ENCODE measurements around the gene PVALEF. TPM values are rescaled to one million over a fixed set of nuclear protein-coding genes. Genes with fewer than 3 reads are reported as not detected.

PVALEF gene
- total RNA-seq, 4 donors from 2014 or later: not detected

- H3K4me3 ChIP-seq: no peak overlapping the region
- no peak for DNase-seq (ENCODE audit: low spot score in 2 of 2)
- WGBS: 89% methylated on average over 7 of the region's 7 CpGs
- H3K4me1 ChIP-seq: peaks cover 3% of the 10 kb centered on the region
- H3K9me3 ChIP-seq: no peaks in the 10 kb centered on the region
- H3K27ac ChIP-seq: no peak overlapping the region
- H3K36me3 ChIP-seq: no peaks in the 10 kb centered on the region
- no peaks in the 10 kb centered on the region for H3K27me3 ChIP-seq
- no peak for TF ChIP-seq POLR2A (IDR thresholded peaks at IDR 0.05)
- no peak for TF ChIP-seq CTCF (IDR thresholded peaks at IDR 0.05)
- TF ChIP-seq EP300 (IDR thresholded peaks at IDR 0.05): no peak
- TF ChIP-seq POLR2AphosphoS5 (IDR thresholded peaks at IDR 0.05): no peak
Observed at GRCh38 chr17:81176666-81177065, 11.4 kb downstream of the PVALEF start.

GRCh38 chr17:81178136-81179091 is 13.1 kb downstream of the PVALEF start:
- no peak for TF ChIP-seq POLR2AphosphoS5 (IDR thresholded peaks at IDR 0.05)
- no peak for TF ChIP-seq POLR2A (IDR thresholded peaks at IDR 0.05)
- no peak for TF ChIP-seq EP300 (IDR thresholded peaks at IDR 0.05)
- TF ChIP-seq CTCF (IDR thresholded peaks at IDR 0.05): no peak
- DNase-seq (ENCODE audit: low spot score in 2 of 2): no peak
- H3K36me3 ChIP-seq: no peaks in the 10 kb centered on the region
- H3K4me1 ChIP-seq: no peaks in the 10 kb centered on the region
- no peak overlapping the region for H3K4me3 ChIP-seq
- no peaks in the 10 kb centered on the region for H3K9me3 ChIP-seq
- H3K27me3 ChIP-seq: peaks cover 2% of the 10 kb centered on the region
- H3K27ac ChIP-seq: no peak overlapping the region
- 93% methylated on average over 17 of the region's 25 CpGs for WGBS

- no peak for TF ChIP-seq POLR2AphosphoS5 (IDR thresholded peaks at IDR 0.05)
- TF ChIP-seq CTCF (IDR thresholded peaks at IDR 0.05): no peak
- TF ChIP-seq EP300 (IDR thresholded peaks at IDR 0.05): no peak
- no peak for TF ChIP-seq POLR2A (IDR thresholded peaks at IDR 0.05)
- H3K4me1 ChIP-seq: no peaks in the 10 kb centered on the region
Observed at GRCh38 chr17:81179220-81179619, 13.9 kb downstream of the PVALEF start.

GRCh38 chr17:81179861-81180260 is 14.6 kb downstream of the PVALEF start:
- H3K4me1 ChIP-seq: no peaks in the 10 kb centered on the region
- H3K27me3 ChIP-seq: peaks cover 16% of the 10 kb centered on the region
- no peaks in the 10 kb centered on the region for H3K9me3 ChIP-seq
- H3K4me3 ChIP-seq: no peak overlapping the region
- no peak overlapping the region for H3K27ac ChIP-seq
- TF ChIP-seq CTCF (IDR thresholded peaks at IDR 0.05): no peak
- no peak for TF ChIP-seq POLR2AphosphoS5 (IDR thresholded peaks at IDR 0.05)
- no peak for TF ChIP-seq EP300 (IDR thresholded peaks at IDR 0.05)
- TF ChIP-seq POLR2A (IDR thresholded peaks at IDR 0.05): no peak
- no peaks in the 10 kb centered on the region for H3K36me3 ChIP-seq
- DNase-seq (ENCODE audit: low spot score in 2 of 2): no peak
- WGBS: 90% methylated on average over 2 of the region's 12 CpGs

More at GRCh38 chr17:81179220-81179619, 13.9 kb downstream of the PVALEF start:
- WGBS: 60% methylated on average over 1 of the region's 9 CpGs
- no peaks in the 10 kb centered on the region for H3K9me3 ChIP-seq
- no peak overlapping the region for H3K4me3 ChIP-seq
- no peak for DNase-seq (ENCODE audit: low spot score in 2 of 2)
- H3K27ac ChIP-seq: no peak overlapping the region
- H3K27me3 ChIP-seq: peaks cover 10% of the 10 kb centered on the region
- H3K36me3 ChIP-seq: no peaks in the 10 kb centered on the region
